Subcutaneous abdominal adipose tissue (tissue), 5 donors: ENCODE measurements around the gene KCNH1.

Source experiments
- H3K27ac ChIP-seq: one replicate; pipeline ENCODE4 v1.7.0; 2013; ENCODE audit warnings: low read depth, mild to moderate bottlenecking, inconsistent platforms, low read length, moderate library complexity
- H3K27me3 ChIP-seq, 5 donors: one replicate each; pipeline ENCODE4 v1.7.0; 2013; ENCODE audit warnings: low read length in 5 of 5, inconsistent platforms in 1 of 5; ENCODE audit not compliant: control insufficient read depth in 5 of 5, insufficient read depth in 4 of 5
- H3K36me3 ChIP-seq, 5 donors: one replicate each; pipeline ENCODE4 v1.7.0; 2013; ENCODE audit warnings: low read length in 5 of 5; ENCODE audit not compliant: control insufficient read depth in 5 of 5, insufficient read depth in 5 of 5
- H3K4me1 ChIP-seq, 5 donors: one replicate each; pipeline ENCODE4 v1.7.0; 2013; ENCODE audit warnings: low read length in 5 of 5, mild to moderate bottlenecking in 3 of 5, moderate library complexity in 1 of 5; ENCODE audit not compliant: control insufficient read depth in 5 of 5, insufficient read depth in 5 of 5
- H3K4me3 ChIP-seq, 5 donors: one replicate each; pipeline ENCODE4 v1.7.0; 2013; ENCODE audit warnings: low read length in 5 of 5, low read depth in 1 of 5
- H3K9ac ChIP-seq, 5 donors: one replicate each; pipeline ENCODE4 v1.7.0; 2013; ENCODE audit warnings: low read length in 5 of 5, mild to moderate bottlenecking in 4 of 5, moderate library complexity in 3 of 5
- H3K9me3 ChIP-seq, 5 donors: one replicate each; pipeline ENCODE4 v1.7.0; 2013; ENCODE audit warnings: low read length in 5 of 5; ENCODE audit not compliant: control insufficient read depth in 5 of 5
- donor health status: healthy.
- donor health status: healthy.
- donor health status: healthy.
- donor health status: healthy.
- donor health status: healthy.

Gene KCNH1

DNA sequence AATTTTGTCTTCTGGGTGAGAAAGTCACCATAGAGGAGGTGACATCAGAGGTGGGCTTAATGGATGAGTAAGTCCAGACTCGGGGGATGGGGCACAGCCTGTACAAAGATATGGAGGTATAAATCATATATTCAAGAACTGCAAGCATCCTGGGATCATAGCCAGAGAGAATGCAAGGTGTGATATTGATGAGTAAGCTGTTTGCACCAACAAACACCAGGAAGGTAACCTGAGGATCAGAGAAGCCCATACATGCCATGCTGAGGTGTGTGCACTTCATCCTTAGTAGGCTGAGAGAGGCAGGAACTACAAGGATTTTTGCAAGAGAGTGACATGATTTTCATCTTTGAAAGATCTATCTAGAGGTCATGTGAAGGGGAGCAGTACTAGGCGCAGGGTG is 498.8 kb downstream of the KCNH1 start:
- Histone ChIP-seq H3K9me3 (no peaks in the 10 kb centered on the region), H3K4me1 (no peaks in the 10 kb centered on the region), H3K36me3 (no peaks in the 10 kb centered on the region), H3K27me3 (no peaks in the 10 kb centered on the region), H3K9ac (no peak overlapping the region), H3K4me3 (no peak overlapping the region), H3K27ac (no peak overlapping the region)

DNA sequence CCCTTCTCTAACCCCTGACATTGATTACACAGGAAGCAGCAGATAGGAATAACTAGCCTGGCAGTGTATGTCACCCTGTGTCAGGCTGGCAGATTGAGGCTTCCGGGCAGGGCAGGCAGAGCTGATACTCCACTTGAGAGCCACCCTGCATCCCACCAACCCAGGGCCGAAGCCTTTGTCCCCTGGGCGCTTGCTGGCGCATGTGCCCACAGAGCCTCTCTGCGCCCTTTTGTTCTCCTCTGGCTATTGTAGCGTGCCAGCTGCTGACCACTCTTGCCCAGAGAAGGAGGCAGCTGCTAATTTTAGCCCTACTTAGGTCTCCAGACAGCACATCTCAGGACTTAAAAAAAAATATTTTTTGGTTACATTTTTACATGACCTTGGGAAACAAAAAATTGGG is 500.3 kb downstream of the KCNH1 start:
- Histone ChIP-seq H3K27ac (no peak overlapping the region), H3K36me3 (no peaks in the 10 kb centered on the region), H3K4me3 (no peak overlapping the region), H3K9me3 (no peaks in the 10 kb centered on the region), H3K9ac (no peak overlapping the region), H3K27me3 (no peaks in the 10 kb centered on the region), H3K4me1 (no peaks in the 10 kb centered on the region)

- no peaks in the 10 kb centered on the region for H3K27me3 ChIP-seq
- no peaks in the 10 kb centered on the region for H3K36me3 ChIP-seq
- H3K9ac ChIP-seq: no peak overlapping the region
- H3K9me3 ChIP-seq: no peaks in the 10 kb centered on the region
- H3K27ac ChIP-seq: no peak overlapping the region
- H3K4me1 ChIP-seq: no peaks in the 10 kb centered on the region
- H3K4me3 ChIP-seq: no peak overlapping the region
Observed at GRCh38 chr1:210633140-210633539, 500.8 kb downstream of the KCNH1 start.

DNA sequence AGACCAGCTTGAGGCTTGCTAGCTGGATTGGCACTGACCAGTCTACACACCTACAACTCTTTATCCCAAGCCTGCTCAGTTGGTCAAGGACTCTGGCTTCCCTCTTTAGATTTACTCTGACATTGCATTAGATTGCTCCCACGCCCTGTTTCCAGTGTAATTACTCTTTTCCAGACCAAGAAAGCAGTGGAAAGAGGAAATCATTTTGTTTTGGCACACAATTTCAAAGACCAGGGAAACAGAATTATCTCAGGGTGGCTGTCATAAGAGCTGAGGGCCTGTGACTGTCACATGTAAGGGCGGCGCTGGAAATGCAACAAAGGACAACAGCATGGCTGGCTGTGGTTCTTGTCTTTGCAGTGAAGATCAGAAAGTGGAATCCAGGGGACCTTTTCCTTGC is 502.5 kb downstream of the KCNH1 start:
- Histone ChIP-seq H3K4me3 (no peak overlapping the region), H3K27me3 (no peaks in the 10 kb centered on the region), H3K9ac (no peak overlapping the region), H3K4me1 (no peaks in the 10 kb centered on the region), H3K27ac (no peak overlapping the region), H3K9me3 (no peaks in the 10 kb centered on the region), H3K36me3 (no peaks in the 10 kb centered on the region)

GRCh38 chr1:210629276-210629675 is 504.7 kb downstream of the KCNH1 start:
- H3K9ac ChIP-seq: no peak overlapping the region
- no peak overlapping the region for H3K27ac ChIP-seq
- no peak overlapping the region for H3K4me3 ChIP-seq
- H3K9me3 ChIP-seq: no peaks in the 10 kb centered on the region
- peaks cover 0 to 5% (median 4%) of the 10 kb centered on the region in 5 donors for H3K4me1 ChIP-seq
- H3K36me3 ChIP-seq: no peaks in the 10 kb centered on the region
- H3K27me3 ChIP-seq: no peaks in the 10 kb centered on the region

GRCh38 chr1:210627755-210628154 is 506.2 kb downstream of the KCNH1 start:
- H3K9ac ChIP-seq: no peak overlapping the region
- H3K27ac ChIP-seq: no peak overlapping the region
- H3K4me3 ChIP-seq: no peak overlapping the region
- H3K4me1 ChIP-seq: peaks cover 0 to 5% (median 4%) of the 10 kb centered on the region in 5 donors
- no peaks in the 10 kb centered on the region for H3K36me3 ChIP-seq
- no peaks in the 10 kb centered on the region for H3K27me3 ChIP-seq
- H3K9me3 ChIP-seq: no peaks in the 10 kb centered on the region
